ENCODE results near the gene FANK1.
"Not testable (repeated sequence)": the region's sequence is repeated elsewhere in the genome, so short reads cannot be mapped to it uniquely, and the experiment has no call there.

GRCh38 chr10:125913277-125913676 is 16.9 kb downstream of the FANK1 start:
- TF ChIP-seq POLR2A, CTCF (IDR thresholded peaks at IDR 0.05): not testable (repeated sequence)

Data from heart left ventricle (tissue), 13 donors.